ENCODE data around the gene CALU. TPM values are rescaled to one million over a fixed set of nuclear protein-coding genes. Genes with fewer than 3 reads are reported as not detected.

CALU gene
- polyA plus RNA-seq, 4 donors: 6.0 to 75.3 (median 23.9) TPM

DNA sequence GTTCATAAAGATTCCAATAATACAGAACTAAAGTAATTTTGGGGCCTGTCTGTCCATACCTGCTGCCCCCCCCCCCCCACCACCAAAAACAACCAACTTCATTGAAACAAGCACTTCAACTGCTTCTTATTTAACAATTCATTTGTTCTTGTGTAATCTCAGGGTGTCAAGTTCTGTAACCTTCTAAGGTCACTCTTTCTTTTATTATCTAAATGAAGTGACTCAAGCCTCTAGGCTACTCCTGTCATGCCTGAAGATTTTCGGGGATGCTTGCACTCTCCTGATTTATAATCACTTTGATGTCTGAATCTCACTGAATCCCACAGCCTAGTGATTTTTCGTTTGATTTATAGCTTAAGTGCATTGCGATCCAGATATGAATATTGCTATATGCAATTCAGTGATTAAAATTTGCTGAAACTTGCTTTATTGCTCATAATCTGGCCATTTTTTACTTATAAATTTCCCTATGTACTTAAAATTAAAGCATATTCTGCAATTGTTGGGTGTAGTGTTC, 39.9 kb upstream of the CALU start:
- FAIRE-seq (no peak), DNase-seq (no peak)
- Histone ChIP-seq H3K27ac (ENCODE audit: low read depth in 1 of 3, low read length in 2 of 3) (no peak overlapping the region), H3K4me1 (ENCODE audit: control insufficient read depth in 3 of 3, insufficient read depth in 2 of 3, low read depth in 1 of 3, low read length in 2 of 3) (peaks cover 0 to 8% (median 0%) of the 10 kb centered on the region in 3 donors), H3K36me3 (ENCODE audit: control insufficient read depth in 3 of 3, insufficient read depth in 2 of 3, low read depth in 1 of 3, low read length in 3 of 3) (no peaks in the 10 kb centered on the region), H3K27me3 (ENCODE audit: control insufficient read depth in 3 of 3, insufficient read depth in 3 of 3, low read length in 3 of 3) (peaks cover 0 to 42% (median 12%) of the 10 kb centered on the region in 3 donors), H3K4me3 (ENCODE audit: low read depth in 1 of 3, low read length in 3 of 3) (no peak overlapping the region), H3K9me3 (ENCODE audit: control insufficient read depth in 2 of 2, insufficient read depth in 1 of 2, low read depth in 1 of 2, low read length in 1 of 2) (no peaks in the 10 kb centered on the region)
- 55 to 73% (median 64%) methylated on average over 3 of the region's 3 CpGs for WGBS, 3 donors

DNA sequence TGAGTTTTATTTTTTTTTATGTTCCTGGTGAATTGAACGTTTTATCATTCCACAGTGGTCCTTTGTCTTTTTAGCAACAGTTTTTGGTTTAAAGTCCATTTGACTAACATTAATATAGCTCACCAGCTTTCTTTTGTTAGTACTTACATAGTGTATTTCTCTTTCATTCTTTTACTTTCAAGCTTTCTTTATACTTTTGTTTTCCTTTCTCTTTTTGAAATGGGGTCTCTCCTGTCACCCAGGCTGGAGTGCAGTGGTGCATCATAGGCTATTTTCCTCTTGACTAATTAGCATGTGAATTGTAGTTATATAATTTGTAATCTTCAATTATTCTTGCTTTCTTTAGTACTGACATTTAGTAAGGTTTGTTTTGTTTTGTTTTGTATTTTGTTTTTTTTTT, 39.3 kb upstream of the CALU start:
- H3K36me3 ChIP-seq (ENCODE audit: control insufficient read depth in 3 of 3, insufficient read depth in 2 of 3, low read depth in 1 of 3, low read length in 3 of 3): no peaks in the 10 kb centered on the region
- no peaks in the 10 kb centered on the region for H3K9me3 ChIP-seq (ENCODE audit: control insufficient read depth in 2 of 2, insufficient read depth in 1 of 2, low read depth in 1 of 2, low read length in 1 of 2)
- no peak overlapping the region for H3K4me3 ChIP-seq (ENCODE audit: low read depth in 1 of 3, low read length in 3 of 3)
- DNase-seq: no peak
- WGBS, 3 donors: 24 to 47% (median 35%) methylated on average over 1 of the region's 1 CpG
- H3K27me3 ChIP-seq (ENCODE audit: control insufficient read depth in 3 of 3, insufficient read depth in 3 of 3, low read length in 3 of 3): peaks cover 0 to 45% (median 12%) of the 10 kb centered on the region in 3 donors
- peaks cover 0 to 8% (median 0%) of the 10 kb centered on the region in 3 donors for H3K4me1 ChIP-seq (ENCODE audit: control insufficient read depth in 3 of 3, insufficient read depth in 2 of 3, low read depth in 1 of 3, low read length in 2 of 3)
- H3K27ac ChIP-seq (ENCODE audit: low read depth in 1 of 3, low read length in 2 of 3): no peak overlapping the region
- no peak for FAIRE-seq

DNA sequence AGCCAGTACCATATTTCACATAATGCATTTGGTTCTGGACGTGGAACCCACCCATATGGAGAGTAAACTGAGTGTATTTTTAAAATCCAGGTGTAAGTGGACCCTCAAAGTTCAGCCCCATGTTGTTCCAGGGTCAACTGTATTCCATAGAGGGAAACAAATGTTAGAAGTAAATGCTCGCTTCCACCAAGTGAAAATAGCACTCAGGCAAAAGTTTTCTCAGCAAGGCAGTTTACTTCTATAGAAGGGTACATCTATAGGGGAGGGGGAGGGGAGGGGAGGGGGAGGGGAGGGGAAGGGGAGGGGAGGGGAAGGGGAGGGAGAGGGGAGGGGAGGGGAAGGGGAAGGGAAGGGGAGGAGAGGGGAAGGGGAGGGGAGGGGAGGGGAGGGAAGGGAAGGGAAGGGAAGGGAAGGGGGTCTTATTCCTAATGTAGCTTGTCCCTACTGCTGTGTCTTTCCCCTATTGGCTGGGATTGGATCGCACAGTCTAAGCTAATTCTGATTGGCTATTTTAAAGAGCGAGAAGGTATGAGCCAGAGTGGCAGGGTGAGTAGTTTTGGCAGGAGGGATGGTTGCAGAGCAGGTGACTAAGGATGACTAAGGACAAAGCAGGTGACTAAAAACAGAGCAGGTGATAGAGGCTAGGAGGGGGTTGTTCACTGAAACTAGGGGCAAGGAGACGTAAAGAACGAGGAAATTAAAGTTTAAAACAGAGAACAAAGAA, 37.9 kb upstream of the CALU start:
- FAIRE-seq (no peak), DNase-seq (no peak)
- Histone ChIP-seq H3K27me3 (ENCODE audit: control insufficient read depth in 3 of 3, insufficient read depth in 3 of 3, low read length in 3 of 3) (peaks cover 0 to 45% (median 7%) of the 10 kb centered on the region in 3 donors), H3K9me3 (ENCODE audit: control insufficient read depth in 2 of 2, insufficient read depth in 1 of 2, low read depth in 1 of 2, low read length in 1 of 2) (no peaks in the 10 kb centered on the region), H3K4me1 (ENCODE audit: control insufficient read depth in 3 of 3, insufficient read depth in 2 of 3, low read depth in 1 of 3, low read length in 2 of 3) (peaks cover 0 to 8% (median 0%) of the 10 kb centered on the region in 3 donors), H3K36me3 (ENCODE audit: control insufficient read depth in 3 of 3, insufficient read depth in 2 of 3, low read depth in 1 of 3, low read length in 3 of 3) (no peaks in the 10 kb centered on the region), H3K27ac (ENCODE audit: low read depth in 1 of 3, low read length in 2 of 3) (no peak overlapping the region), H3K4me3 (ENCODE audit: low read depth in 1 of 3, low read length in 3 of 3) (no peak overlapping the region)
- WGBS, 3 donors: 53 to 72% (median 54%) methylated on average over 6 of the region's 6 CpGs

DNA sequence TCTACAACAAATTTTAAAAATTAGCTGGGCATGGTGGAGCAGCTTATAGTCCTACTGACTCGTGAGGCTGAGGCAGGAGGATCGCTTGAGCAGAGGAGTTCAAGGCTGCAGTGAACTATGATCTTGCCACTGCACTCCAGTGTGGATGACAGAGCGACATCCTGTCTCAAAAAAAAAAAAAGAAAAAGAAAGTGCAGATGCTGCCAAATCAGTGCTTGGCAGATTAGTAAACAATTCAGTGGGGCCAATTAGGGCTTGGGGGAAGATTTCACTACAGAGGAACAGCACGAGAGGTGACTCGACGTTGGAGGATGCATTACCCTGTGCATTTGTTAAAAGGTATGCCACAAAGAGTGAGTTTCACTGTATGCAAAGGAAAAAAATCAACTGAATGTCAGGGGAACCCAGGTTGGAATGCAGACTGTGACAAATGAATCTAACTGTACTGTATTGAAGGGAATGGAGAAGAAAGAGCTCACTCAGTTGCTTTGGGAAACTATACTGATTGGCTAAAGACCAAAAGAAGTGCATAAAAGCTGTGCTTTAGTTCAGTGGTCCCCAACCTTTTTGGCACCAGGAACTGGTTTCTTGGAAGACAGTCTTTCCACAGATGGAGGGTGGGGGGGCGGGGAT, 35.4 kb upstream of the CALU start:
- Histone ChIP-seq H3K27me3 (ENCODE audit: control insufficient read depth in 3 of 3, insufficient read depth in 3 of 3, low read length in 3 of 3) (peaks cover 0 to 20% (median 0%) of the 10 kb centered on the region in 3 donors), H3K27ac (ENCODE audit: low read depth in 1 of 3, low read length in 2 of 3) (no peak overlapping the region), H3K4me1 (ENCODE audit: control insufficient read depth in 3 of 3, insufficient read depth in 2 of 3, low read depth in 1 of 3, low read length in 2 of 3) (no peaks in the 10 kb centered on the region), H3K9me3 (ENCODE audit: control insufficient read depth in 2 of 2, insufficient read depth in 1 of 2, low read depth in 1 of 2, low read length in 1 of 2) (no peaks in the 10 kb centered on the region), H3K36me3 (ENCODE audit: control insufficient read depth in 3 of 3, insufficient read depth in 2 of 3, low read depth in 1 of 3, low read length in 3 of 3) (no peaks in the 10 kb centered on the region), H3K4me3 (ENCODE audit: low read depth in 1 of 3, low read length in 3 of 3) (no peak overlapping the region)
- 25 to 38% (median 36%) methylated on average over 7 of the region's 7 CpGs for WGBS, 3 donors
- no peak for DNase-seq
- FAIRE-seq: no peak

DNA sequence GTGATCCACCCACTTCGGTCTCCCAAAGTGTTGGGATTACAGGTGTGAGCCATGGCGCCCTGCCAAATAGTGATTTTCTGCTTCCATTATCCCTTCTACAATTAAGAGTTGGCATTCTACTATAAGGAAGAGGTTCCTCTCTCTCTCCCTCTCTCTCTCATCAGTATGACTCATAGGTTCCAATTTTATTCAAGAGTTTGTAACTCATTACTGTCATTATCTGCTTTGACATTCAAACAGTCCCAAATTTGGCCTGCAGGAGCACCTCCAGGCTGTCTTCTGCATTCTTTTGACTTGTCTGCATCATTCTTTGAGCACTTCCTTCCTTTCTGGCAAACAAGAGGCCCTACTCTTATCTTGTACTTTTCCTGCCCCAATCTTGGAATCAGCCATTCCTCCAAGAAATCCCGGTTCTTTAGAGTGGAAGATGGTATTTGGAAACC, 33.2 kb upstream of the CALU start:
- Histone ChIP-seq H3K36me3 (ENCODE audit: control insufficient read depth in 3 of 3, insufficient read depth in 2 of 3, low read depth in 1 of 3, low read length in 3 of 3) (no peaks in the 10 kb centered on the region), H3K4me3 (ENCODE audit: low read depth in 1 of 3, low read length in 3 of 3) (no peak overlapping the region), H3K9me3 (ENCODE audit: control insufficient read depth in 2 of 2, insufficient read depth in 1 of 2, low read depth in 1 of 2, low read length in 1 of 2) (no peaks in the 10 kb centered on the region), H3K4me1 (ENCODE audit: control insufficient read depth in 3 of 3, insufficient read depth in 2 of 3, low read depth in 1 of 3, low read length in 2 of 3) (no peaks in the 10 kb centered on the region), H3K27ac (ENCODE audit: low read depth in 1 of 3, low read length in 2 of 3) (no peak overlapping the region), H3K27me3 (ENCODE audit: control insufficient read depth in 3 of 3, insufficient read depth in 3 of 3, low read length in 3 of 3) (peaks cover 0 to 13% (median 0%) of the 10 kb centered on the region in 3 donors)
- WGBS, 3 donors: 59 to 78% (median 66%) methylated on average over 3 of the region's 3 CpGs
- FAIRE-seq: no peak
- no peak for DNase-seq

DNA sequence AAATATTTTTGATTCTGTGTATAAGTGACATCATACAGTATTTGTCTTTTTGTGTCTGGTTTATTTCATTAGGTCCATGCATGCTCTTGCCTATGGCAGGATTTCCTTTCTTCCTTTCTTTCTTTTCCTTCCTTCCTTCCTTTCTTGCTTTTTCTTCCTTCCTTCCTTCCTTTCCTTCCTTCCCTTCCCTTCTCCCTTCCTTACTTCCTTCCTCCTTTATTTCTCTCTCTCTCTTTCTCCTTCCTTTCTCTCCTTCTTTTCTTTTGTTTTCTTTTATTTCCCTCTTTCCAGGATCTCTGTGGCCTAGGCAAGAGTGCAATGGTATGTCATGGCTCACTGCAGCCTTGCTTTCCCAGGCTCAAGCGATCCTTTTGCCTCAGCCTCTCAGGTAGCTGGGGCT, 31.4 kb upstream of the CALU start:
- no peak for FAIRE-seq
- WGBS, 3 donors: 80 to 95% (median 91%) methylated on average over 1 of the region's 1 CpG
- Histone ChIP-seq H3K27me3 (ENCODE audit: control insufficient read depth in 3 of 3, insufficient read depth in 3 of 3, low read length in 3 of 3) (peaks cover 0 to 12% (median 0%) of the 10 kb centered on the region in 3 donors), H3K9me3 (ENCODE audit: control insufficient read depth in 2 of 2, insufficient read depth in 1 of 2, low read depth in 1 of 2, low read length in 1 of 2) (no peaks in the 10 kb centered on the region), H3K27ac (ENCODE audit: low read depth in 1 of 3, low read length in 2 of 3) (no peak overlapping the region), H3K4me3 (ENCODE audit: low read depth in 1 of 3, low read length in 3 of 3) (no peak overlapping the region), H3K4me1 (ENCODE audit: control insufficient read depth in 3 of 3, insufficient read depth in 2 of 3, low read depth in 1 of 3, low read length in 2 of 3) (no peaks in the 10 kb centered on the region), H3K36me3 (ENCODE audit: control insufficient read depth in 3 of 3, insufficient read depth in 2 of 3, low read depth in 1 of 3, low read length in 3 of 3) (no peaks in the 10 kb centered on the region)
- DNase-seq: no peak

DNA sequence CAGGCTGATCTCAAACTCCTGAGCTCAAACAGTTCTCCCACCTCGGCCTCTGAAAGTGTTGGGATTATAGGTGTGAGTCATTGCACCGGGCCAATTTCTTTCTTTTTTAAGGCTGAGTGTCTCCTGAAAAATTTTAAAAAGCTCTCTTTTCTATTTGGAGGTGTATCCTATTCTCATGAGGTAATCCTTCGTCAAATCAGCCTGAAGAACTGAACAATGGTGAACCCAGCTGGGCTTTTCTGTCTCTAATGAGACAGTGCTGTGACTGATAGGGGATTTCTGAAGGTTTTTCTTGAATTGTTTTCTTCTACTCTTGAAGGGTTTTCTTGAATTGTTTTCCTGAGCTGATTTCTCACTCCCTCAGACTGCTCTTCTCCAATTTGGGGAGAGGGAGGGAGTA, 30.9 kb upstream of the CALU start:
- H3K27me3 ChIP-seq (ENCODE audit: control insufficient read depth in 3 of 3, insufficient read depth in 3 of 3, low read length in 3 of 3): peaks cover 0 to 12% (median 0%) of the 10 kb centered on the region in 3 donors
- H3K4me3 ChIP-seq (ENCODE audit: low read depth in 1 of 3, low read length in 3 of 3): no peak overlapping the region
- no peaks in the 10 kb centered on the region for H3K4me1 ChIP-seq (ENCODE audit: control insufficient read depth in 3 of 3, insufficient read depth in 2 of 3, low read depth in 1 of 3, low read length in 2 of 3)
- no peak overlapping the region for H3K27ac ChIP-seq (ENCODE audit: low read depth in 1 of 3, low read length in 2 of 3)
- no peaks in the 10 kb centered on the region for H3K36me3 ChIP-seq (ENCODE audit: control insufficient read depth in 3 of 3, insufficient read depth in 2 of 3, low read depth in 1 of 3, low read length in 3 of 3)
- FAIRE-seq (no peak), DNase-seq (no peak)
- 77 to 85% (median 85%) methylated on average over 3 of the region's 3 CpGs for WGBS, 3 donors
- no peaks in the 10 kb centered on the region for H3K9me3 ChIP-seq (ENCODE audit: control insufficient read depth in 2 of 2, insufficient read depth in 1 of 2, low read depth in 1 of 2, low read length in 1 of 2)

DNA sequence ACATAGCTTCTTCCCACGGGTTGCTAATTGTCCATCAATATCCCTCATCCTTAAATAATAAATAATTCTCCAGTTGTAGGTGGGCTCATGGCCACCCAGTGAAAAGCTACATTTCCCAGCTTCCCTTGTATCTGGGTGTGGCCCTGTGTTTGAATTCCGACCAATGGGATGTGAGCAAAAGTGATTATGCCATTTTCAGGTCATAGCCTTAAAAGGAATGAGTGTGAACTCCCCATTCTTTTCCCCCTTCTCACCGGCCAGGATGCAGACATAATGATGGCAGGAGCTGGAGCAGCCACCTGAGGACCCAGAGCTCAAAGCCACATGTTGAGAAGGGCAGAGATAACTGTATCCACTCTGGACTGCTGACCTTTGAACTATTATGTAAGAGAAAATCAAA, 30.3 kb upstream of the CALU start:
- Histone ChIP-seq H3K27me3 (ENCODE audit: control insufficient read depth in 3 of 3, insufficient read depth in 3 of 3, low read length in 3 of 3) (peaks cover 0 to 10% (median 0%) of the 10 kb centered on the region in 3 donors), H3K36me3 (ENCODE audit: control insufficient read depth in 3 of 3, insufficient read depth in 2 of 3, low read depth in 1 of 3, low read length in 3 of 3) (no peaks in the 10 kb centered on the region)

More for the DNA sequence above, 30.3 kb upstream of the CALU start:
- Histone ChIP-seq H3K4me3 (ENCODE audit: low read depth in 1 of 3, low read length in 3 of 3) (no peak overlapping the region), H3K4me1 (ENCODE audit: control insufficient read depth in 3 of 3, insufficient read depth in 2 of 3, low read depth in 1 of 3, low read length in 2 of 3) (no peaks in the 10 kb centered on the region), H3K9me3 (ENCODE audit: control insufficient read depth in 2 of 2, insufficient read depth in 1 of 2, low read depth in 1 of 2, low read length in 1 of 2) (no peaks in the 10 kb centered on the region), H3K27ac (ENCODE audit: low read depth in 1 of 3, low read length in 2 of 3) (no peak overlapping the region)
- FAIRE-seq (no peak), DNase-seq (no peak)
- 69 to 80% (median 74%) methylated on average over 3 of the region's 3 CpGs for WGBS, 3 donors

Measured in small intestine (tissue), 7 donors.